Fibroblast of mammary gland (primary cell): ENCODE results near the gene SLC22A2.

Experiments used
- DNase-seq: peaks from one replicate; pipeline ENCODE4 v3.0.0-alpha.2; 2010; ENCODE audit warnings: low read depth
- H3K4me3 ChIP-seq: 2 replicates; pipeline ENCODE4 v1.5.1; 2011; ENCODE audit warnings: low read depth, mild to moderate bottlenecking, low read length, moderate library complexity; ENCODE audit not compliant: control insufficient read depth
- TF ChIP-seq, protein P1 (sequence below): conservative IDR thresholded peaks from 2 replicates; pipeline ENCODE4 v1.5.1; 2011; ENCODE audit warnings: low read depth, low read length, inconsistent platforms; ENCODE audit not compliant: control insufficient read depth, insufficient read depth

SLC22A2 gene

DNA sequence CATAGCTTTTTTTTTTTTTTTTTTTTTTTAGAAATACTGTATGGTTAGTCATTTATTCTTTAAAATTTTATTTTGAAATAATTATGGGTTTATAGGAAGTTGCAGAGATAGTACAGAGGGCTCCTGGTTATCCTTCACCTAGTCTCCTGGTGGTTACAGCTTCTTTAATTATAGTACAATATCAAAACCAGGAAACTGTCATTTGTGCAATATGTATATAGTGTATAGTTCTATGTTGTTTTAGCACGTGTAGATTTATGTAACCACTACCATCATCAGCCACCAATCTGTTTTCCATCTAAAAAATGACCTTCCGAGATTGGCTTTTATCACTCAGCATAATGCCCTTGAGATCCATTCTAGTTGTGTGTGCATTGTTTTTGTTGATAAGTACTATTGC, 54.7 kb downstream of the SLC22A2 start:
- no peak for DNase-seq
- no peak overlapping the region for H3K4me3 ChIP-seq
- TF ChIP-seq, protein P1, sequence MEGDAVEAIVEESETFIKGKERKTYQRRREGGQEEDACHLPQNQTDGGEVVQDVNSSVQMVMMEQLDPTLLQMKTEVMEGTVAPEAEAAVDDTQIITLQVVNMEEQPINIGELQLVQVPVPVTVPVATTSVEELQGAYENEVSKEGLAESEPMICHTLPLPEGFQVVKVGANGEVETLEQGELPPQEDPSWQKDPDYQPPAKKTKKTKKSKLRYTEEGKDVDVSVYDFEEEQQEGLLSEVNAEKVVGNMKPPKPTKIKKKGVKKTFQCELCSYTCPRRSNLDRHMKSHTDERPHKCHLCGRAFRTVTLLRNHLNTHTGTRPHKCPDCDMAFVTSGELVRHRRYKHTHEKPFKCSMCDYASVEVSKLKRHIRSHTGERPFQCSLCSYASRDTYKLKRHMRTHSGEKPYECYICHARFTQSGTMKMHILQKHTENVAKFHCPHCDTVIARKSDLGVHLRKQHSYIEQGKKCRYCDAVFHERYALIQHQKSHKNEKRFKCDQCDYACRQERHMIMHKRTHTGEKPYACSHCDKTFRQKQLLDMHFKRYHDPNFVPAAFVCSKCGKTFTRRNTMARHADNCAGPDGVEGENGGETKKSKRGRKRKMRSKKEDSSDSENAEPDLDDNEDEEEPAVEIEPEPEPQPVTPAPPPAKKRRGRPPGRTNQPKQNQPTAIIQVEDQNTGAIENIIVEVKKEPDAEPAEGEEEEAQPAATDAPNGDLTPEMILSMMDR: no peak

- no peak for DNase-seq
- no peak overlapping the region for H3K4me3 ChIP-seq
- TF ChIP-seq, protein P1: no peak
Observed at GRCh38 chr6:160203522-160203921, 55.1 kb downstream of the SLC22A2 start.

DNA sequence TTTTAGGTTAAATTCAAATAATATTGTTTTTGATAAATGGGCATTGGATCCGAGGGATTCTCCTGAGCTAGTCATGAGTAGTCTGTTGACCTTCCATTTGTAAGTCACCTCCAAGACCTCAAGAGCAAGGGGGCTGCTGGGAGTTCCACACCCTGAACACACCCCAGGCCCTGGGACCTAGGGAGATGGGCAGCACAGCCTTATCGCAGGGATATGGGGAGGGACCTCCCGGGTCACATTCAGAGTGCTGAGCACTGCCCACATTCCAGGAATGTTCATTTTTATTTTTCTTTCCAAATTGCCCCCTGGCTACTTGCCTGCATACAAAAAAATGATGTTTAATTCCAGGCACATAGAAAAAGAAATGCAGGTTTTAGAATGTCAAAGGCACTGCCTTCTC, 55.5 kb downstream of the SLC22A2 start:
- TF ChIP-seq, protein P1: no peak
- no peak for DNase-seq
- H3K4me3 ChIP-seq: no peak overlapping the region

GRCh38 chr6:160202411-160202810, 56.2 kb downstream of the SLC22A2 start:
- TF ChIP-seq, protein P1: no peak
- peak; percentile 6 for DNase-seq
- no peak overlapping the region for H3K4me3 ChIP-seq

GRCh38 chr6:160201061-160201460, 57.6 kb downstream of the SLC22A2 start:
- no peak overlapping the region for H3K4me3 ChIP-seq
- DNase-seq: no peak
- TF ChIP-seq, protein P1: no peak

GRCh38 chr6:160198606-160199211, 59.9 kb downstream of the SLC22A2 start:
- TF ChIP-seq, protein P1: no peak
- H3K4me3 ChIP-seq: no peak overlapping the region
- no peak for DNase-seq

DNA sequence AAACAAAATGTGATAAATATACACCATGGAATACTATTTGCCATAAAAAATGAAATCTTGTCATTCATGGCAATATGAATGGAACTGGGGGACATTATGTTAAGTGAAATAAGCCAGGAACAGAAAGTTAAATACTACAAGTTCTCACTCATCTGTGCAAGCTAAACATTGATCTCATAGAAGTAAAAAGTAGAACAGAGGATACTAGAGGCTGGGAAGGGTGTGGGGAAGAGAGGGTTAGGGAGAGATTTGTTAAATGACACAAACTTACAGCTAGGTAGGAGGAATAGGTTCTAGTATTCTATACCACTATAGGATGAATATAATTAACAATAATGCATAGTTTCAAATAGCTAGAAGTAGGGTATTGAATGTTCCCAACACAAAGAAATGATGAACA, 61.0 kb downstream of the SLC22A2 start:
- DNase-seq: no peak
- H3K4me3 ChIP-seq: no peak overlapping the region
- TF ChIP-seq, protein P1: no peak
